LHCN-M2 (cell line): ENCODE results near the gene CARS1. TPM values are rescaled to one million over a fixed set of nuclear protein-coding genes. Genes with fewer than 3 reads are reported as not detected.
"Not testable (repeated sequence)": the region's sequence is repeated elsewhere in the genome, so short reads cannot be mapped to it uniquely, and the experiment has no call there.

Experiments used
- DNase-seq: peaks from one replicate; pipeline ENCODE4 v3.0.0-alpha.2; 2012; ENCODE audit warnings: low read depth
- total RNA-seq: library from RNA; depleted of rRNA; stranded (reverse); fragments of >200 nt; gene quantifications from 2 replicates; pipeline ENCODE4 v1.2.3, GENCODE V29; 2014

CARS1 gene
- total RNA-seq, 1 experiment from 2014 or later = 53.3 TPM

DNA sequence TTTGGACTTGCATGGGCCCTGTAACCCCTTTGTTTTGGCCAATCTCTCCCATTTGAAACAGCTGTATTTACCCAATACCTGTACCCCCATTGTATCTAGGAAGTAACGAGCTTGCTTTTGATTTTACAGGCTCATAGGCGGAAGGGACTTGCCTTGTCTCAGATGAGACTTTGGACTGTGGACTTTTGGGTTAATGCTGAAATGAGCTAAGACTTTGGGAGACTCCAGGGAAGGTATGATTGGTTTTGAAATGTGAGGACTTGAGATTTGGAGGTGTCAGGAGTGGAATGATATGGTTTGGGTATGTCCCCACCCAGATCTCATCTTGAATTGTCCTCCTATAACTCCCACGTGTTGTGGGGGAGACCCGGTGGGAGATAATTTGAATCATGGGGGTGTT is 6.2 kb upstream of the CARS1 start:
- not testable (repeated sequence) for DNase-seq

DNA sequence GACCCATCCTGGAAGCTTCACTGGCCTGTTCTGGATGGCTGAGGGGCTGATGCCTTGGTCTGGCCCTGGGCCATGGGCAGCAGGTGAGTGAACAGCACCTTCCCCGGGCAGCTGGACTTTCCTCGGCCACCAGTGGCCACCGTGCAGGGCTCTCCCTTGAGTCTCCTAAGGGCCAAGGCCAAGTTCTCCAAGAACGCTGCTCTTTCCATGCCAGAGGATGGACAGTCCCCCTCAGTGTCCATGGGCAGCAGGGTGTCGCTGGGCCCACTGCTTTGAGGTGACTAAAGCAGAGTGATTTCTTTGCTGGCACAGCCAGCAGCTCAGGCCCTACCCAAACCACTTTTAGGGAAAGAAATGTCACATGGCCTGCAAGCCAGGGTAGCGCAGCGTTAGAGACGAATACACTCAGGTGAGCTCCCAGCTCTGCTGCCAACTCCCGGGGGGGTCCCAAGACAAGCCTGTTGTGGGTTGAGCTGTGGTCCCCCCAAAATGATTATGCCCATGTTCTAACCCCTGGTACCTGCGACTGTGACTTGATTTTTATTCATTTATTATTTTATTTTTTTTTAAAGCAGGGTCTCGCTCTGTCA is 3.3 kb upstream of the CARS1 start:
- DNase-seq = no peak

DNA sequence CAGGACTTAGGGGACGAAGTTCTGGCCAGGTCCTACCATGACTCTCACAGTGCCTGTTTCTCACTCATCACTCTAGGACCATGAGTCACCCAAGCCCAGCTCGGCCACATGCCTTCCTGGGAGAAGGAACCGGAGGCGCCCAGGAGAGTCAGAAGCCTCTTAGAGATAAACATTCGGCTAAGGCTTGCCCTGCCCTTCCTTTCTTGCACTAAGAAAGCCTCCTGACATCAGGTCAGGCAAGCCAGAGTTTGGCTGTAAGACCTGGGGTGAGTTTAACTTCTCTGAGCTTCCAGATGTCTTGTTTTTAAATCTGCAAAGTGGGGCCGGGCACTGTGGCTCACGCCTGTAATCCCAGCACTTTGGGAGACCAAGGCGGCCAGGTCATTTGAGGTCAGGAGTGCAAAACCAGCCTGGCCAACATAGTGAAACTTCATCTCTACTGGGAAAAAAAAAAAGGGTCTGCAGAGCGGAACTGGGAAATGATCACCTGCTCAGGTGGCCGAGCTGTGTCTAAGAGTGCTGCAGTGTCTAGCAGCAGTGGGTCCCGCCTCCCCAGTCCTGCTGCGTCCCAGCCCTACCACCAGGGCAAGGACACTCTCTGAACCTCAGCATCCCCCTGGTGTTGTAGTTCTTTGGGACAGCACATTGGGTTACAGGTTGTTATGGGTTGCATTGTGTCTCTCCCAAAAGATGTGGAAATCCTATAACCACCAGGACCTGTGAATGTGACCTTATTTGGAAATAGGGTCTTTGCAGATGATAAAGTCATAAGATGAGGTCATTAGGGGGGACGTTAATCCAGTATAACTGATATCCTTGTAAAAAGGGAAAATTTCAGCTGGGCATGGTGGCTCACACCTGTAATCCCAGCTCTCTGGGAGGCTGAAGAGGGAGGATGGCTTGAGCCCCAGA is 1.8 kb upstream of the CARS1 start:
- DNase-seq = peak; percentile 76

DNA sequence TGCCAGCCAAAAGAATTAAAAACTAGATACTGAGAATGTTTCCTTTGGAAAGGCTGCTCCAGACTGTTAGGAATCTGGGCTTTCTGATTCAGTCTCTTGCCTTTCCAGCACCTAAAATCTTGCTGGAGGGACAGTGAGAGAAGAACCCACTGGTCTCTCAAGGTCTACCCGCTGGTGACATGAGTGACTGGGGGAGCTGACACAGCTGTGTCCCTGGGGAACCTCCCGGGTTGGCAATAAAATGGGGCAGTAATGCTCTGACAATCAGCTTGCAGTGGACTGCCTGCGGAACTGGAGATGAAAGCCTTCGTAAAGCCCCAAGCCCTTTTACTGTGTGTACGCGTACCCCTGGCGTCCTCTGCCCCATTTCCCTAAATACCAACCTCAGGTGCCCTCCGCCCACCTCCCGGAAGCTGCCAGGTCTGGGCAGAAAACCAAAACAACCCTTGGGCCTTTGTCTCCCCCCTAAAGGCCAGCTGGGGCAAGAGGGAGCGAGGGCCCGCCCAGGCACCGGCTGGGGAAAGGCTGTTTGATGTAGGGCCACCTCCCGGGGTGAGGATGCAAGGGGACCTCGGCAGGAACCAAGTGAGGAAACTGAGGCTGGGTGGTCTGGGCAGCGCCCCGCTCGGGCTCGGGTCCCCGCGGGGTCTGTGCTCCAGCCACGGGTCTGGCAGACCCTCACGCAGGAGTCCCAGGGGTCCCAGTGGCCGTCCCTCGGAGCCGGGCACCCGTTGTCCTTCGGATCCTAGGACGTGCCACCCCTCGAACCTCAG is 741 bp downstream of the CARS1 start:
- DNase-seq = no peak

DNA sequence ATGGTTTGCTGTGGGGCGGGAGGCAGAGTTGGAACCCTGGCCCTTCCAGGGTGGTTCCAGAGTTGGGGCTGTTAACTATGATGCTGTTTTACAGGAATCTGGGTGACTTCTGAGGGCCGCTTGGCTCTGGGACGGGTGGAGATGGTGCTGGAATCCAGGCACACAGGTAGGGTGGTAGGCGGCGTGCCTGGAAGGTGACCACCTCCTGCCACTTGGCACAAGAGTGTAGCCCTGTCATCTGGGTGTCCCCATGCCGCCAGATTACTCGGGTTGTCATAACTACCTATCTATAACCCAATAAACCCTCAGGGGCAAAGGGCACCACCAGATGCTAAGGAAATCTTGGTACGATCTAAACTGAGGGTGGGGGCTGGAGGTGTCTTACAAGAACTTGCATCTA is 1.3 kb downstream of the CARS1 start:
- DNase-seq = no peak

DNA sequence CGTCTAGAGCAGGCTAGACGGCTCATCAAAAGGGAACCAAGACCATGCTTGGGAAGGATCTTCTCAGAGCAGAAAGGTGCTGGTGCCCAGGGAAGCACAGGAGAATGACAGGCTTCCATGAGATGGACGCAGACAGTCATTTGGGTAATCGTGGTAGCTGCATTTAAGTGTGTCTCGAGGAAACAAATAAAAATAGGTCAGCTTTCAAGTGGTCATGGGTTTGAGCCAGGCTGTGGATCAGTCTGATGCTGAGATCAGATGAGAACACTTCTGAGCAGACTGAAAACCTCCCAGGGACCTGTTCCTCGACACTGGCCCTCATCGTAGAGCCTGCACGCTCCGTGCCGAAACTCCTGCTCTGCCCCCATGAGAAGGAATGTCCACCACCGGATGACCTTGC is 4.7 kb downstream of the CARS1 start:
- no peak for DNase-seq

DNA sequence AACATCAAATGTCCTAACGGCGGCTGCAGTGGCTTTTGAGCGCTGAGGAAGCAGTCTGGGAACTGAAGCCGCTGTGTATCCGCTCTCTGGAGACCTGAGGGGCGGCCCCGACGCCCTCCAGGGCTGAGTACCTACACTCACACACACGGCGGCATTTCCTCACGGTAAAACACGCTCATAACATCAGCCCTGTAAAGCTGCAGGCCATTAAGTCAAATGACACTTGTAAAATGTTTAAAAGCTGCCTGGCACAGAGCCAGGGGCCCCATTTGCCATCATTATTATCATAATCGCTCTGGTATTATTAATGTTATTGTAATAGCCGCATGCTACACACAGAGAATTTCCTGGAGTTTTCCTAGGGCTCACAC is 5.1 kb downstream of the CARS1 start:
- no peak for DNase-seq

DNA sequence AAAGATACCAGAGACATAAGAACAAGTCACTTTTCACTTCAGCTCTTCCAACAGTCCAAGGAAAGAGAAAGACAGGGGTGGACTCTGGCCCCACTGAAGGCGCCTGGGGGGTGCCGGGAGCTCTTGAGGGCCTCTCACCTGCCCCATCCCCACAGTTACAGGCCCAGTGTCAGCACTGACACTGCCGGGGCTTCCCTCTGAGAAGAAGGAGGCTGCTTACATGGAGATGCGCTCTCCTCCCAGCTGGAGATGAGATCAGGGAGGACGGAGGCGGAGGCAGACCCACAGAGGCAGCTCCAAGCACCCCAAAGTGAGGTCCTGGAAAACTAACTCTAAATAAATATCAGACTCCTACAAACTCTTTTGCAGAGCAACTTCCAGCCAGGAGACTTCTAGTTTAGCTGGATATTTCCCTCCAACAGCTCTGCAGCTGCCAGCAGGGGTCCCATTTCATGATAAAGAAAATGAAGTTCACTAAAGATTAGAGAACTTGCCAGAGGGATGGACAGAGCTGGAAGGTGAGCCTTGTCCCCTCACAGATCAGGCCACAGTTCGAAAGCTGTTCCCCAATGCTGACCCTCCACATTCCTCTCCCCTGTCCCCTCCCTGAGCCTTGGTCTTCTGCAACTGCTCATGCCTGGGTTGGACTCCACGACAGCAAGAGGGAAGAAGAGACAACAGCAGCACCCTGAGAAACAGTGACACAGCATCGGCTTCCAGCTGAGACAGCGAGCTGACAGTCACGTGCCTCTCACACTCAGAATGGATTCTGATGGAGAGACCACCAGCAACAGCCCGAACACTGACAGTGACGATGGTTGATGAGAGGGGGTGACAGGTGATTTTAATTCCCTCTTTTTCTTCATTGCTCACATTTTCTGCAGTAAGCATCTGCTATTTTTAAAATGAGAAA is 5.8 kb downstream of the CARS1 start:
- DNase-seq = no peak

DNA sequence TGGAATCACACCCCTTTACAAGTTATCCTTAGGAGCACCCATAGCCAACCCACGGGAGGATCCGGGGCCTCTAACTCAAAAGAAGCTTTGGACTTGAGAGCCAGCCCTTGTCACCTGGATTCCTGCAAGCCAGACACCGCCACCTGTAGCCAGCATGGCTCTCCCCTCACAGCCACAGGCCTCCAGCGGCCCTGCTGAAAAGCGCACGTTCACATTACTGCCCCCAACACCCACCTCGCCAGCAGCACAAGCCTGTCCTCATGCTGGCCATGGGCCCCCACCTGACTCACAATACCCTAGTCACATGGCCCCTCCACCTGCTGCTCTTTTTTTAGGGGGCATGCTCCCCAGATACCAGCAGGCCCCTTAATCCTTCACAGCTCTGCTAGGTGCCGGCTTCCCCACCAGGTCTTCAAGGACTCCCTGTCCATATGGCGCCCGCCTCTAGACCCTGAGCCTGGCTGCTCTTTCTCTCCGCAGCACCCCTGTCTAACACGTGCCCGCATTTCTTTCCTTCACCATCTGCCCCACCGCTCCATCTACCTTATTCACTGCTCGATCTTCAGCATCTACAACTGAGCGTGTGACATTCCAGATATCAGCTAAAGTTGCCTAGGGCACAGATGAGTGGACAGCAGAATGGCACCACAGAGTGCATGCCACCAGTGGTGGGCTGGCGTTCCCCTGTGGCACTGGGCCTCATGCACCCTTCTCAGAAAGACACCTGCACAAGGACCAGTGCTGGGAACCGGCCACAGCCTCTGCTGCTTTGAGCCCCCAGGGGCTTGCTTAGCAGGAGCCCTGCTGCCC is 6.6 kb downstream of the CARS1 start:
- DNase-seq = no peak

DNA sequence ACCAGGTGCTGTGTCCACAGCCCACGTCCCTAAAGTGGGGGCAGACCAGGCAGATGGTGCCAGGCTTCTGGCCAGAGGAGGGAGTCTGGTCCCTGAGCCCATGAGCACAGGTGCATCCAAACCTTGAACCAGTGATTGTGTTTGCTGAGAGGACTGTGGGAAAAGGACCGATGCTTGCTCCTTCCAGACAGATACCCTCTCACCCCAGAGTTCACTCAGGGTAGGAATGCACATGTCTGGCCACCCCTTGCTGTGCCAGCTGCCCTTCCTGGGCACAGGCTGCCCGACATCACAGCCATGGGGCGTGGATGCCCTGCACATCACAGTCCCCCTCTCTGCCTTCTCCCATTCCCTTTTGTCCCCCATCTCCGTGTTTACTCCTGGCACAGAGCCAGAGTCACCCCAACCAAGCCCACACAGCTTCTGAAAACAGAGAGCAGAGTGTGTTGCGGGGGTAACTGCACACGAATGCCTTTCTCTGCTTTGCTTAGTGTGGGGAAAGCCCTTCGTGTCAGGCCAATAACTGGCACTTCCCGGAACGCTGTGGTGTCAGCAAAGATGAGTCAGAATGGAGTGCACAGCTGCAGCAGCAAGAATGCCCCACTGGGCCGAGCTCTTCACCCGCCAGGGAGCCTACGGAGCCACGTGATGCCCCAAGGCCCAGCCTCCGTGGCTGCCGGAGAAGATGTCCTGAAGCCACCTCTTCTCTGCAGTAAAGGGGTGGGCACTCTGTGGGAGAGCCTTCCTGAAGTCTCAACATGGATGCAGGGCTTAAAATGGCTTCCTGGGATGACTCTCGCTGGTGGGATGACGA is 7.6 kb downstream of the CARS1 start:
- peak; percentile 97 for DNase-seq

DNA sequence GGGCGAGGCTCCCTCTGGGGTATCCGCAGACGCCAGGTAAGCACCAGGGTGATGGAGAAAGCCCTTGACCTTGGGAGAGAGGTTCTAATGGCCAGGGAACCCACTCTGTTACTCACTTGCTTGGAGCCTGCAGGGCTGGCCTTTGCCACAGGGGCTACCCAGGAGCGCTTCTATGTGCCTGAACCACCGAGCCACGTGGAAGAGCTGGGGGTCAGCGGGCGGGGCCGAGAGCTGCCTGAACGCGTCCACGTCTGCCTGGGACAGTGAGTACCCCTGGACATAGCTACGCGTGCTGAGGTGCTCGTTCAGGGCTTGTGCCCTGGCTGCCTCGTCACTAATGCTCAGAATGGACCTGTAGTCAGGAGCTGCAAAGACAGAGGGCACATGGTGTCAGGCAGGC is 9.6 kb downstream of the CARS1 start:
- DNase-seq = no peak

DNA sequence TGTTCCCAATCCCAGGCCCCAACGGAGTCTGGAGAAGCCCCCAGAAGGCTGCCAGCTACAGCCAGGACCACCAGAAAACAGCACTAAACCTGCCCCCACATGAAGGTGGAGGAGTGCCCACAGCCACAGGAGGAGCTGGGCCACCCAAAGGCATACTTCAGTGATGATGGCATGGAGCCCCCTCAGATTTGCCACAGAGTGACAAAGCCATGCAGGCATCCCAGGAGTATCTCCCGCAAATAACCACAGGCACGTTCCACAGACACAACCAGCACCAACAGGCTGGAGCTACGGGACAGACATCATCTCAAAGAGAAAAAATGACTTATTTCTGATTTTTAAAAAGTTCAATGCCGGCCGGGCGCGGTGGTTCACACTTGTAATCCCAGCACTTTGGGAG is 10.6 kb downstream of the CARS1 start:
- DNase-seq = no peak

DNA sequence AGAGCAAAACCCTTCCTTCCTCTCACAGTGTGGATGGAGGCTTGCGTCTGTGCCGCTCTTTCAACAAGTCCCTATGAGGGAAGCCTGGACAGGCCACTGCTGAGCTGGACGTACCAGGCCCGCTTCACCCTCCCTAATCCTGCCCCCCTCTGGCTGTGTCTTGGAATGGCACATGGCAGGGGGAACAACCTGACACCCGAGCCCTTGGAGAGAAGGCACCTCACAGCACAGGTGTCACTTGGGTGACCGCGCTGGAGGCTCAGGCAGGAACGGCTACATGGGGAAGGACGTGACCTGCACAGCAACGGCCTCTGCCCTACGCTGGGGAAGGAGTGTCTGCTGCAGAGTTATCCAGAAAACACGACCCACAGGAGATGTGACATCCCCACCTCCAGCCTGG is 11.0 kb downstream of the CARS1 start:
- no peak for DNase-seq

DNA sequence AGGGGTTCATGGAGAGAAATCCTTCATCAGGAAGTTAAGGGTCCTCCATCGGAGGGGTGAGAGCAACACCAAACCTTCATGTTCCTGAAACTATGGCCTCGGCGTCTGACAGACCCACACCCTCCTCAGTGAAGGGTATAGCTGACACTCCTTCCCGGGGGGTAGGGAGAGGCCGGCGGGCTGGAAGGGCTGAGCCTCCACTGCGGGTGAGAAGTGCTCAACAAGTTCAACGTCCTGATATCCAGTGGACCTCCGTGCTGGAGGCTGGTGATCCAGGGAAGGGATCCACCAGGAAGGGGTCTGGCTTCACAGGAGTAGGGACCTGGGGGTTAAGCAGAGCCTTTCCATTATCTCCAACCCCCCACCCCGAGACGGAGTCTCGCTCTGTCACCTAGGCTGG is 12.3 kb downstream of the CARS1 start:
- DNase-seq = no peak

DNA sequence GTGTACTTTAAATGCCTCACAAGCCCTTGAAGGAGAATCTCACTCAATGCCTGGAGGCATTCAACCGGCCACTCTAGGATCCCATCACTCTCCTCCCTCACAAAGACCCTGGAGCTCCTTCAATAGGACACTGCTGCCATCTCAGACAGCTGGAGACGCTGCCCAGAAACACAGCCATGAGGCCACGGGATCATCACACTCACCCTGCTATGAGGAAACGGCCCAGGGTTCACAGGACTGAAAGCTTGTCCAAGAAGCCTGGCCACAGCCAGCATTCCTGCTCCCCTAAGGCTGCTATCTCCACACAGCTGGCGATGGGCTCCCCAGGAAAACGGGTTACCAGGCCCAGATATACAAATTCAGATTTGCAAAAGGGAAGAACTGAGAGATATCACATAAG is 13.2 kb downstream of the CARS1 start:
- peak; percentile 34 for DNase-seq

DNA sequence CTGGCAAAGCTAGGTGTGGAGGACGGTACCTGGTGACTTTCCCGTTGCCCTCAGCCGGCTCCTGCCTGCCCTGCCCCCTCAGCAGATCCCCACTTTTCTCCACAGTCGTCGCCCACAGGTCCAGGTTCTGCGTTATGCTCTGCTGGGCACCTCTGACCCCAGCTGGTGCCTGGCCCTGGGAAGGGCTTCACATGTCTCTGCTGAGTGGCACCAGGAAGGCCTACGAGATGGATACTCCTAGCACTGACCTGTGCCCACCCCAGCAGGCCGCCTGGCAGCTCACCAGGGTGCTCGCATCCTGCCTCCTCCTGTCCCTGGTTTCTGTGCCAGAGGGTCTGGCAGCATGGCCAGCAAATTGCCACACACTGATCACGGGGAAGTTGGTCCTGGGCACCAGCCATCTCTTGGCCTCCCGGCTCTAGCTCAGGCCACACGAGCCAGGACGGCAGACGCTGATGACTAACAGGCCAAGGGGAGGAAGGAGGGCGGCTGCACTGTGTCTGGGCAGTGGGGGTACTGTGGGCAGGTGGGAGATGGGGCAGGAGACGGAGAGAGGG is 13.8 kb downstream of the CARS1 start:
- peak; percentile 38 for DNase-seq

DNA sequence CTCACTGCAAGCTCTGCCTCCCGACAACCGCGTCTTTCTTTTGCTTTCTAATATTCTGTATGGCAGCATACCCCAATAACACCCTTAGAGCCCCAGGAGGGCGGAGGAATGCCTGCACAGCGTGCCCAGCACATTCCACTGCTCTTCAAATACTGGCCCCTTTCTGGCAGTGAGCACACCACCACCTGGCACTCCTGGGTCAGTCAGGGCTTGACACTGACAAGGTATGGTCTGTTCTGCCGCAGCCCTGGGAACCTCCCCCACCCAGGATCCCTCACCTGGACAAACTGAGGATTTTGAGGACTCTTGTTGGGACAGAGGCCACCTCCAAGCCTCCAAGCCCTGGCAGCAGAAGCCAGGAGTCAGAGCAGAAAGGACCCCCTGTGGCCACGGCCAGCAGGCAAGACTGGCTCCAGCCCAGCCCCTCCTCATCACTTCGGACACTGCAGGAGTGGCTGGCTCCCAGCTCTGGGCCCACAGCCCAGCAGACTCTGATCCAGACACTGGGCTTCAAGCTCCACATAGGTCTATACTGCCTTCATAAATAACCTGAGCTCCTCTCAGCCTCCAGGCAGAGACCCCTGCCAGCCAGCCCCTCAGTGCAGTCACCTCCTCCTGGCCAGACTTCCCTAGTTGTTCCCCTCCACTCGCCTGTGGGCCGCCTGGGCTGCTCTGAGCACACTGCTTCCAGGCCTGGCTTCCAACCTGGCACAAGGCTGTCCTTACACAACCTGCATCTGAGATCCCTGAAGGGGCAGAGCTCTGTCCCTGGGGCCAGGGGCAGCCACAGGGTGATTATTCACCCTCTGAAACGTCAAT is 14.5 kb downstream of the CARS1 start:
- DNase-seq = no peak

DNA sequence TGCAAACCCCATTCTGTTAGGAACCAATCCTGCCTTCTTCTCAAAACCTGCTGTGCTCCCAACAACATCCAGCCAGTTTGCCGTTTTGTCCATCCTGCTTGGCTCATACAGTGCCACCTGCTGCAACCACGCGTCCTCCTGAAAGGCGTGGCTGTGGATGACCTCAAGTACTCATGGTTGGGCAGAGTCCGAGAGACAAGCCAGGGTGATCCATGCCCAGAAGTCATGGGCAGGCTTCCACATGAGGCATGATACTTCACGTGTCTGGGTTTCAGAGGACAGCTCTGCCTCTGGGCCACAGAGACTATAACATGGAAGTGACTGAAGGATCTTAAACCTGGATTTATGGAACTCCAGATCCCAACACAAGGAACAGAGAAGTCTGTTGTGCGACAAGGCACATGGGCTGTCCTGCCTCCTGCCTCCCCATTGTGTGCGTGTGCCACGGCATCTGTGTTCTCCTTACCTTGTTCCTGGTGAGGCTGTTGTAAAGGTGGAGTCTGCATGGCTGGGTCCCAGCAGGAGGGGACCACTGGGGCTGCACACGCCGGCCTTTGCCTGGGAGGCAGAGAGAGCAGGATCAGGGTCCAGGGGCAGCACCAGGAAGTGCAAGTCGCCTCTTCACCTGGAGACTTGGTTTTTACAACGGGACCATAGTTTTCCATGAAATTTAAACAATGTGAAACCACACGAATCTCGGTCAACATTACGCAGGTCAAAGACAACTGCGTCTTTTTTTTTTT is 15.4 kb downstream of the CARS1 start:
- DNase-seq = no peak
